ENCODE results near the gene CHSY1.

GRCh38 chr15:101250873-101251829 lies 697 bp downstream of the CHSY1 start:
- no peak for TF ChIP-seq CTCF (IDR thresholded peaks at IDR 0.05)
- TF ChIP-seq POLR2A (IDR thresholded peaks at IDR 0.05) = no peak

Data from testis (tissue), 2 donors.